ENCODE data around the gene TSNAX. TPM values are rescaled to one million over a fixed set of nuclear protein-coding genes. Genes with fewer than 3 reads are reported as not detected.
"Not testable (repeated sequence)": the region's sequence is repeated elsewhere in the genome, so short reads cannot be mapped to it uniquely, and the experiment has no call there.

Gene TSNAX
- polyA plus RNA-seq, 1 donor (not counting 4 experiments of a cell fraction or from before 2014, with no cell fraction given) = 32.6 TPM

DNA sequence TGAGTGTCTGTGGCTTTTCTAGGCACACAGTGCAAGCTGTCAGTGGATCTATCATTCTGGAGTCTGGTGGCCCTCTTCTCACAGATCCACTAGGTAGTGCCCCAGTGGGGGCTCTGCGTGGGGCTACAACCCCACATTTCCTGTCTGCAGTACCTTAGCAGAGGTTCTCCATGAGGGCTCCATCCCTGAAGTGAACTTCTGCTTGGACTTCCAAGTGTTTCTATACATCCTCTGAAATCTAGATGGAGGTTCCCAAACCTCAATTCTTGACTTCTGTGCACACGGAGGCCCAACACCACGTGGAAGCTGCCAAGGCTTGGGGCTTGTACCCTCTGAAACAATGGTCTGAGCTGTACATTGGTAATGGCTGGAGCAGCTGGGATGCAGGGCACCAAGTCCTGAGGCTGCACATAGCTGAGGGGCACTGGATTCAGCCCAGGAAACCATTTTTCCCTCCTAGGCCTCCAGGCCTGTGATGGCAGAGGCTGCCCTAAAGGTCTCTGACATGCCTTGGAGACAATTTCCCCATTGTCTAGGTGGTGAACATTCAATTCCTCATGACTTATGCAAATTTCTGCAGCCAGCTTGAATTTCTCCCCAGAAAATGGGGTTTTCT, 29.2 kb upstream of the TSNAX start:
- FAIRE-seq (no peak), DNase-seq (ENCODE audit: low read depth, low spot score) (no peak)
- Histone ChIP-seq H4K20me1 (ENCODE audit: control insufficient read depth, extremely low read depth, insufficient read depth, low read length) (no peaks in the 10 kb centered on the region), H3K9me1 (ENCODE audit: control insufficient read depth, extremely low read depth, insufficient read depth, low read length) (no peaks in the 10 kb centered on the region), H3K79me2 (ENCODE audit: control insufficient read depth, insufficient read depth, low read length) (no peaks in the 10 kb centered on the region), H3K9me3 (ENCODE audit: control insufficient read depth, low read depth, low read length) (peaks cover 5% of the 10 kb centered on the region), H3K9ac (ENCODE audit: control insufficient read depth, extremely low read depth, insufficient read depth, low read length) (no peak overlapping the region), H3K4me2 (ENCODE audit: control insufficient read depth, extremely low read depth, insufficient read depth, low read depth, low read length) (no peak overlapping the region), H3K27ac (ENCODE audit: control insufficient read depth, insufficient read depth, low read length) (no peak overlapping the region), H3K4me1 (ENCODE audit: control insufficient read depth, extremely low read depth, insufficient read depth, low read length) (no peaks in the 10 kb centered on the region), H3K27me3 (ENCODE audit: control insufficient read depth, extremely low read depth, insufficient read depth, low read length) (no peaks in the 10 kb centered on the region), H3K36me3 (ENCODE audit: control insufficient read depth in 2 of 2, extremely low read depth in 1 of 2, insufficient read depth in 2 of 2, low read length in 2 of 2) (no peaks in the 10 kb centered on the region), H3K4me3 (ENCODE audit: control insufficient read depth in 2 of 3, extremely low read depth in 1 of 3, insufficient read depth in 2 of 3, low read depth in 1 of 3, low read length in 3 of 3) (no peak overlapping the region), H2AFZ (ENCODE audit: control insufficient read depth, low read length) (no peak overlapping the region)
- TF ChIP-seq, protein P1, sequence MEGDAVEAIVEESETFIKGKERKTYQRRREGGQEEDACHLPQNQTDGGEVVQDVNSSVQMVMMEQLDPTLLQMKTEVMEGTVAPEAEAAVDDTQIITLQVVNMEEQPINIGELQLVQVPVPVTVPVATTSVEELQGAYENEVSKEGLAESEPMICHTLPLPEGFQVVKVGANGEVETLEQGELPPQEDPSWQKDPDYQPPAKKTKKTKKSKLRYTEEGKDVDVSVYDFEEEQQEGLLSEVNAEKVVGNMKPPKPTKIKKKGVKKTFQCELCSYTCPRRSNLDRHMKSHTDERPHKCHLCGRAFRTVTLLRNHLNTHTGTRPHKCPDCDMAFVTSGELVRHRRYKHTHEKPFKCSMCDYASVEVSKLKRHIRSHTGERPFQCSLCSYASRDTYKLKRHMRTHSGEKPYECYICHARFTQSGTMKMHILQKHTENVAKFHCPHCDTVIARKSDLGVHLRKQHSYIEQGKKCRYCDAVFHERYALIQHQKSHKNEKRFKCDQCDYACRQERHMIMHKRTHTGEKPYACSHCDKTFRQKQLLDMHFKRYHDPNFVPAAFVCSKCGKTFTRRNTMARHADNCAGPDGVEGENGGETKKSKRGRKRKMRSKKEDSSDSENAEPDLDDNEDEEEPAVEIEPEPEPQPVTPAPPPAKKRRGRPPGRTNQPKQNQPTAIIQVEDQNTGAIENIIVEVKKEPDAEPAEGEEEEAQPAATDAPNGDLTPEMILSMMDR (optimal IDR thresholded peaks at IDR 0.05 in 1 of 3, IDR thresholded peaks at IDR 0.05 in 1 of 3, conservative IDR thresholded peaks at IDR 0.05 in 1 of 3; ENCODE audit: extremely low read depth in 1 of 3, insufficient read depth in 2 of 3, low read length in 3 of 3) = no peak
- TF ChIP-seq EZH2 (IDR thresholded peaks at IDR 0.05; ENCODE audit: low read length) = no peak
- dilution Hi-C loops (cut with MboI; ENCODE audit: extremely low pct_ligation_motif_present, low sequenced_read_pairs) = no loop called here

DNA sequence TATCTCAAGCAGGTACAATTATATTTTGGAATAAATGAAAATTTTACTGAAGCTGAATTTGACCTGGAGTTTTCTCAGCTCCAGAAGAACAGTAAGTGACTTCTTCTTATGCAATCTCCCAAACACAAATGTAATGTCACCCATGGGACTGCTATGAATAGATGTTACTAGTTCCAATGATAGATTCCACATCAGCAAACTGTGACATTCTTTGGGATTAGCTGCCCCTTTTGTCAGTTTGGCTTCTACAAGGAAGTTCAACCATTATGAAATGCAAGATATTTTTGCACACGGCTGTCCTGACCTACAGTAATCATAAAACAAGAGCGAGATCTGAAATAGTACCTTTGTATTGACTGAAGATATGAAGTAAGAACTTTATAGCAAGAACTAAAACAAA, 27.8 kb upstream of the TSNAX start:
- FAIRE-seq = no peak
- Histone ChIP-seq H3K9ac (ENCODE audit: control insufficient read depth, extremely low read depth, insufficient read depth, low read length) (no peak overlapping the region), H3K4me3 (ENCODE audit: control insufficient read depth in 2 of 3, extremely low read depth in 1 of 3, insufficient read depth in 2 of 3, low read depth in 1 of 3, low read length in 3 of 3) (no peak overlapping the region), H3K79me2 (ENCODE audit: control insufficient read depth, insufficient read depth, low read length) (no peaks in the 10 kb centered on the region), H3K9me1 (ENCODE audit: control insufficient read depth, extremely low read depth, insufficient read depth, low read length) (no peaks in the 10 kb centered on the region), H3K27ac (ENCODE audit: control insufficient read depth, insufficient read depth, low read length) (no peak overlapping the region), H3K36me3 (ENCODE audit: control insufficient read depth in 2 of 2, extremely low read depth in 1 of 2, insufficient read depth in 2 of 2, low read length in 2 of 2) (no peaks in the 10 kb centered on the region), H3K9me3 (ENCODE audit: control insufficient read depth, low read depth, low read length) (peaks cover 5% of the 10 kb centered on the region), H2AFZ (ENCODE audit: control insufficient read depth, low read length) (no peak overlapping the region), H3K4me1 (ENCODE audit: control insufficient read depth, extremely low read depth, insufficient read depth, low read length) (no peaks in the 10 kb centered on the region), H3K27me3 (ENCODE audit: control insufficient read depth, extremely low read depth, insufficient read depth, low read length) (no peaks in the 10 kb centered on the region), H4K20me1 (ENCODE audit: control insufficient read depth, extremely low read depth, insufficient read depth, low read length) (no peaks in the 10 kb centered on the region), H3K4me2 (ENCODE audit: control insufficient read depth, extremely low read depth, insufficient read depth, low read depth, low read length) (no peak overlapping the region)
- dilution Hi-C loops (cut with MboI; ENCODE audit: extremely low pct_ligation_motif_present, low sequenced_read_pairs) = no loop called here
- DNase-seq (ENCODE audit: low read depth, low spot score) = no peak
- TF ChIP-seq EZH2 (IDR thresholded peaks at IDR 0.05; ENCODE audit: low read length) = no peak
- TF ChIP-seq, protein P1 (optimal IDR thresholded peaks at IDR 0.05 in 1 of 3, IDR thresholded peaks at IDR 0.05 in 1 of 3, conservative IDR thresholded peaks at IDR 0.05 in 1 of 3; ENCODE audit: extremely low read depth in 1 of 3, insufficient read depth in 2 of 3, low read length in 3 of 3) = no peak

DNA sequence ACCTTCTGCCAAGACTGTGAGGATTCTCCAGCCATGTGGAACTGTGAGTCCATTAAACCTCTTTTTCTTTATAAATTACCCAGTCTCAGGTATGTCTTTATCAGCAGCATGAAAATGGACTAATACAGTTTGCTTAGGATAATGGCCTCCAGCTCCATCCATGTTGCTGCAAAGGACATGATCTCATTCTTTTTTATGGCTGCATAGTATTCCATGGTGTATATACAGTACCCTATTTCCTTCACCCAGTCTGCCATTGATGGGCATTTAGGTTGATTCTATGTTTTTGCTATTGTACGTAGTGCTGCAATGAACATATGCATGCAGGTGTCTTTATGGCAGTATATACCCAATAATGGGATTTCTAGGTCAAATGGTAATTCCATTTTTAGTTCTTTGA, 25.3 kb upstream of the TSNAX start:
- H4K20me1 ChIP-seq (ENCODE audit: control insufficient read depth, extremely low read depth, insufficient read depth, low read length); DNase-seq (ENCODE audit: low read depth, low spot score); H3K9me1 ChIP-seq (ENCODE audit: control insufficient read depth, extremely low read depth, insufficient read depth, low read length); H3K36me3 ChIP-seq (ENCODE audit: control insufficient read depth in 2 of 2, extremely low read depth in 1 of 2, insufficient read depth in 2 of 2, low read length in 2 of 2); H2AFZ ChIP-seq (ENCODE audit: control insufficient read depth, low read length); FAIRE-seq; H3K27ac ChIP-seq (ENCODE audit: control insufficient read depth, insufficient read depth, low read length); H3K79me2 ChIP-seq (ENCODE audit: control insufficient read depth, insufficient read depth, low read length); H3K27me3 ChIP-seq (ENCODE audit: control insufficient read depth, extremely low read depth, insufficient read depth, low read length); dilution Hi-C loops (cut with MboI; ENCODE audit: extremely low pct_ligation_motif_present, low sequenced_read_pairs); H3K4me2 ChIP-seq (ENCODE audit: control insufficient read depth, extremely low read depth, insufficient read depth, low read depth, low read length); H3K4me1 ChIP-seq (ENCODE audit: control insufficient read depth, extremely low read depth, insufficient read depth, low read length); H3K9me3 ChIP-seq (ENCODE audit: control insufficient read depth, low read depth, low read length); H3K9ac ChIP-seq (ENCODE audit: control insufficient read depth, extremely low read depth, insufficient read depth, low read length); H3K4me3 ChIP-seq (ENCODE audit: control insufficient read depth in 2 of 3, extremely low read depth in 1 of 3, insufficient read depth in 2 of 3, low read depth in 1 of 3, low read length in 3 of 3): not testable (repeated sequence)
